Neural progenitor cell (in vitro differentiated cells): Measurements from ENCODE around the gene TMEM134. TPM values are rescaled to one million over a fixed set of nuclear protein-coding genes. Genes with fewer than 3 reads are reported as not detected.

Experiments
- DNase-seq: peaks from one replicate; pipeline ENCODE4 v3.0.0-alpha.2; 2016; ENCODE audit warnings: low spot score
- H2AFZ ChIP-seq: fragments of 200-600 bp; sonication (generic); replicated peaks from 2 replicates; pipeline ENCODE4 v1.6.1; 2016; ENCODE audit warnings: antibody characterized with exemption
- H3F3A ChIP-seq: fragments of 200-600 bp; sonication (generic); 2 replicates; pipeline ENCODE4 v1.6.1; 2016; ENCODE audit warnings: antibody characterized with exemption, low read depth
- H3K27ac ChIP-seq: fragments of 200-600 bp; sonication (generic); 2 replicates; pipeline ENCODE4 v1.5.1; 2016; ENCODE audit warnings: mild to moderate bottlenecking
- H3K27me3 ChIP-seq: fragments of 200-600 bp; sonication (generic); 2 replicates; pipeline ENCODE4 v1.6.1; 2016; ENCODE audit warnings: mild to moderate bottlenecking, moderate library complexity
- H3K36me3 ChIP-seq: fragments of 200-600 bp; sonication (generic); 2 replicates; pipeline ENCODE4 v1.5.1; 2016
- H3K4me1 ChIP-seq: fragments of 200-600 bp; sonication (generic); 2 replicates; pipeline ENCODE4 v1.6.1; 2016; ENCODE audit warnings: mixed run types
- H3K4me2 ChIP-seq: fragments of 200-600 bp; sonication (generic); 2 replicates; pipeline ENCODE4 v1.6.1; 2016
- H3K4me3 ChIP-seq: fragments of 200-600 bp; sonication (generic); 2 replicates; pipeline ENCODE4 v1.5.1; 2016
- H3K79me2 ChIP-seq: fragments of 200-600 bp; sonication (generic); 2 replicates; pipeline ENCODE4 v1.6.1; 2016; ENCODE audit warnings: low read depth
- H3K9ac ChIP-seq: fragments of 200-600 bp; sonication (generic); 2 replicates; pipeline ENCODE4 v1.6.1; 2016
- H3K9me3 ChIP-seq: fragments of 200-600 bp; sonication (generic); 2 replicates; pipeline ENCODE4 v1.5.1; 2016; ENCODE audit warnings: low read depth
- H4K20me1 ChIP-seq: fragments of 200-600 bp; sonication (generic); 2 replicates; pipeline ENCODE4 v1.6.1; 2016; ENCODE audit warnings: low read depth
- H3K27ac Mint-ChIP-seq: 3 replicates; pipeline ENCODE4 v1.8.0; 2021; ENCODE audit warnings: mixed read lengths
- H3K27me3 Mint-ChIP-seq: 2 replicates; pipeline ENCODE4 v1.8.0; 2022; ENCODE audit warnings: low read depth, mild to moderate bottlenecking, inconsistent platforms, moderate library complexity, mixed read lengths; ENCODE audit not compliant: insufficient read depth
- H3K36me3 Mint-ChIP-seq: 3 replicates; pipeline ENCODE4 v1.8.0; 2021; ENCODE audit warnings: mixed read lengths
- H3K4me1 Mint-ChIP-seq: 3 replicates; pipeline ENCODE4 v1.8.0; 2021; ENCODE audit warnings: mixed read lengths
- H3K4me3 Mint-ChIP-seq: 3 replicates; pipeline ENCODE4 v1.8.0; 2021; ENCODE audit warnings: mild to moderate bottlenecking, moderate library complexity, mixed read lengths
- H3K9me3 Mint-ChIP-seq: 3 replicates; pipeline ENCODE4 v1.8.0; 2020; ENCODE audit warnings: mixed read lengths
- CTCF ChIP-seq: fragments of 200-600 bp; sonication (generic); IDR thresholded peaks from 2 replicates; pipeline ENCODE4 v1.5.1; 2017; ENCODE audit warnings: antibody characterized with exemption, mild to moderate bottlenecking
- EZH2 ChIP-seq: fragments of 200-600 bp; sonication (generic); IDR thresholded peaks from 2 replicates; pipeline ENCODE4 v1.6.1; 2017; ENCODE audit warnings: antibody characterized with exemption, mild to moderate bottlenecking, moderate library complexity
- EZH2phosphoT487 ChIP-seq: fragments of 200-600 bp; sonication (generic); IDR thresholded peaks from 2 replicates; pipeline ENCODE4 v1.6.1; 2017; ENCODE audit warnings: antibody characterized with exemption
- microRNA-seq: library from miRNA; unstranded; fragments of <30 nt; microRNA quantifications from one replicate; pipeline ENCODE4, GENCODE V29; 2016
- small RNA-seq: library from RNA; depleted of rRNA; stranded (forward); fragments of <200 nt; gene quantifications from one replicate; pipeline ENCODE3, GENCODE V24; 2015
- total RNA-seq: library from RNA; depleted of rRNA; stranded (reverse); fragments of >200 nt; gene quantifications from 2 replicates; pipeline ENCODE4 v1.2.3, GENCODE V29; 2015; ENCODE audit warnings: low replicate concordance

TMEM134 gene
- total RNA-seq, 1 donor from 2014 or later: 68.1 TPM

- Histone ChIP-seq H3K9me3 (no peaks in the 10 kb centered on the region), H3K79me2 (no peaks in the 10 kb centered on the region), H2AFZ (no peak overlapping the region), H3K27ac (no peak overlapping the region), H3K4me2 (no peak overlapping the region), H3F3A (peaks cover 22% of the 10 kb centered on the region), H4K20me1 (no peaks in the 10 kb centered on the region), H3K27me3 (peaks cover 35% of the 10 kb centered on the region), H3K4me3 (no peak overlapping the region), H3K4me1 (peaks cover 22% of the 10 kb centered on the region), H3K36me3 (no peaks in the 10 kb centered on the region), H3K9ac (no peak overlapping the region)
- peaks cover 30% of the 10 kb centered on the region for H3K27me3 Mint-ChIP-seq
- no peak overlapping the region for H3K27ac Mint-ChIP-seq
- H3K4me3 Mint-ChIP-seq: peak overlapping the region; percentile 2
- H3K9me3 Mint-ChIP-seq: no peaks in the 10 kb centered on the region
- no peak for DNase-seq
- no peaks in the 10 kb centered on the region for H3K36me3 Mint-ChIP-seq
- peaks cover 23% of the 10 kb centered on the region for H3K4me1 Mint-ChIP-seq
- TF ChIP-seq CTCF: no peak
- no peak for TF ChIP-seq EZH2phosphoT487
- TF ChIP-seq EZH2: no peak
Observed at GRCh38 chr11:67413266-67413849, 55.7 kb downstream of the TMEM134 start.

- Mint-ChIP-seq H3K4me3 (peak overlapping the region; percentile 33), H3K36me3 (no peaks in the 10 kb centered on the region), H3K27me3 (peaks cover 26% of the 10 kb centered on the region), H3K27ac (no peak overlapping the region), H3K4me1 (peaks cover 23% of the 10 kb centered on the region), H3K9me3 (no peaks in the 10 kb centered on the region)
- H3K79me2 ChIP-seq: no peaks in the 10 kb centered on the region
- no peak overlapping the region for H3K9ac ChIP-seq
- no peak overlapping the region for H3K4me3 ChIP-seq
- no peaks in the 10 kb centered on the region for H3K36me3 ChIP-seq
- peaks cover 28% of the 10 kb centered on the region for H3K27me3 ChIP-seq
- DNase-seq: no peak
- H3F3A ChIP-seq: peaks cover 22% of the 10 kb centered on the region
- H3K9me3 ChIP-seq: no peaks in the 10 kb centered on the region
- H3K4me2 ChIP-seq: no peak overlapping the region
- TF ChIP-seq EZH2phosphoT487 (no peak), CTCF (no peak), EZH2 (no peak)
- H2AFZ ChIP-seq: no peak overlapping the region
- H3K27ac ChIP-seq: no peak overlapping the region
- H3K4me1 ChIP-seq: peaks cover 22% of the 10 kb centered on the region
- no peaks in the 10 kb centered on the region for H4K20me1 ChIP-seq
Observed at GRCh38 chr11:67412495-67413179, 56.4 kb downstream of the TMEM134 start.

- H3K4me1 ChIP-seq: peaks cover 22% of the 10 kb centered on the region
- H4K20me1 ChIP-seq: no peaks in the 10 kb centered on the region
- H3K27ac ChIP-seq: no peak overlapping the region
- no peak overlapping the region for H3K4me3 ChIP-seq
- Mint-ChIP-seq H3K36me3 (no peaks in the 10 kb centered on the region), H3K4me1 (peaks cover 29% of the 10 kb centered on the region), H3K27me3 (peaks cover 23% of the 10 kb centered on the region), H3K27ac (no peak overlapping the region), H3K4me3 (peak overlapping the region; percentile 13), H3K9me3 (no peaks in the 10 kb centered on the region)
- H3K9ac ChIP-seq: no peak overlapping the region
- DNase-seq: no peak
- H3K27me3 ChIP-seq: peaks cover 28% of the 10 kb centered on the region
- peak overlapping the region; percentile 42 for H3K4me2 ChIP-seq
- TF ChIP-seq EZH2phosphoT487: no peak
- TF ChIP-seq CTCF: no peak
- TF ChIP-seq EZH2: no peak
- no peaks in the 10 kb centered on the region for H3K36me3 ChIP-seq
- no peaks in the 10 kb centered on the region for H3K79me2 ChIP-seq
- peaks cover 22% of the 10 kb centered on the region for H3F3A ChIP-seq
- no peaks in the 10 kb centered on the region for H3K9me3 ChIP-seq
- H2AFZ ChIP-seq: no peak overlapping the region
Observed at GRCh38 chr11:67411785-67412152, 57.3 kb downstream of the TMEM134 start.

Small RNA genes lying within 50 kb of the gene (microRNA-seq; reads per million reads assigned to microRNA genes)
- gene MIR6752: not detected

Small RNA genes lying within 50 kb of the gene (small RNA-seq; reads per million reads assigned to genes)
- not detected for gene MIR6752

Other genes starting within 250 kb of the TMEM134 start
- 30.0 and 54.4 TPM in 2 replicates for gene GRK2, start 202.8 kb downstream of the TMEM134 start, total RNA-seq
- 21.0 and 29.2 TPM in 2 replicates for gene ANKRD13D, start 179.9 kb downstream of the TMEM134 start, total RNA-seq
- gene SSH3, start 165.7 kb downstream of the TMEM134 start, total RNA-seq: 1.4 and 7.1 TPM in 2 replicates
- 1.1 and 17.8 TPM in 2 replicates for gene POLD4, start 115.7 kb downstream of the TMEM134 start, total RNA-seq
- gene CLCF1, start 95.7 kb downstream of the TMEM134 start, total RNA-seq: 2.0 and 3.7 TPM in 2 replicates
- 10.4 and 37.5 TPM in 2 replicates for gene RAD9A, start 77.3 kb downstream of the TMEM134 start, total RNA-seq
- 102 and 189 TPM in 2 replicates for gene PPP1CA, start 67.4 kb downstream of the TMEM134 start, total RNA-seq
- gene TBC1D10C, start 65.2 kb downstream of the TMEM134 start, total RNA-seq: 0.15 and 1.1 TPM in 2 replicates
- 0.22 and 0.52 TPM in 2 replicates for gene CARNS1, start 53.6 kb downstream of the TMEM134 start, total RNA-seq
- gene RPS6KB2, start 40.8 kb downstream of the TMEM134 start, total RNA-seq: 23.7 and 51.3 TPM in 2 replicates
- 1.1 TPM in 1 of 2 replicates, not detected in the other for gene PTPRCAP, start 31.6 kb downstream of the TMEM134 start, total RNA-seq
- gene CORO1B, start 25.8 kb downstream of the TMEM134 start, total RNA-seq: 25.5 and 68.4 TPM in 2 replicates
- not detected in 2 replicates for gene GPR152, start 16.5 kb downstream of the TMEM134 start, total RNA-seq
- gene CABP4, start 13.9 kb downstream of the TMEM134 start, total RNA-seq: not detected in 2 replicates
- 20.3 and 38.5 TPM in 2 replicates for gene AIP, start 13.8 kb upstream of the TMEM134 start, total RNA-seq
- 7.7 and 32.8 TPM in 2 replicates for gene PITPNM1, start 36.1 kb upstream of the TMEM134 start, total RNA-seq
- 2.1 and 17.1 TPM in 2 replicates for gene CDK2AP2, start 38.9 kb upstream of the TMEM134 start, total RNA-seq
- gene CABP2, start 54.2 kb upstream of the TMEM134 start, total RNA-seq: not detected in 2 replicates
- gene GSTP1, start 114.6 kb upstream of the TMEM134 start, total RNA-seq: 436 and 1,035 TPM in 2 replicates
- gene NDUFV1, start 137.7 kb upstream of the TMEM134 start, total RNA-seq: 71.0 and 137 TPM in 2 replicates
- 1.6 and 4.1 TPM in 2 replicates for gene NUDT8, start 160.7 kb upstream of the TMEM134 start, total RNA-seq
- not detected in 2 replicates for gene TBX10, start 170.5 kb upstream of the TMEM134 start, total RNA-seq
- not detected in 2 replicates for gene ACY3, start 181.5 kb upstream of the TMEM134 start, total RNA-seq
- not detected in 2 replicates for gene ALDH3B2, start 205.4 kb upstream of the TMEM134 start, total RNA-seq